GM12891 (cell line): ENCODE data around the gene SMO.

Experiments
- POLR2A ChIP-seq: IDR thresholded peaks from 2 replicates; pipeline ENCODE4 v1.6.1; 2011; ENCODE audit warnings: low read depth, low read length, control low read depth
- POLR2AphosphoS5 ChIP-seq: IDR thresholded peaks from 2 replicates; pipeline ENCODE4 v1.6.1; 2011; ENCODE audit warnings: low read depth, low read length, control low read depth
- POU2F2 ChIP-seq: IDR thresholded peaks from 2 replicates; pipeline ENCODE4 v1.6.1; 2011; ENCODE audit warnings: low read depth, mild to moderate bottlenecking, control low read depth, low read length, moderate library complexity
- SPI1 ChIP-seq: IDR thresholded peaks from 2 replicates; pipeline ENCODE4 v1.6.1; 2011; ENCODE audit warnings: low read depth, low read length, control low read depth
- TAF1 ChIP-seq: IDR thresholded peaks from 2 replicates; pipeline ENCODE4 v1.6.1; 2011; ENCODE audit warnings: low read depth, low read length, control low read depth

DNA sequence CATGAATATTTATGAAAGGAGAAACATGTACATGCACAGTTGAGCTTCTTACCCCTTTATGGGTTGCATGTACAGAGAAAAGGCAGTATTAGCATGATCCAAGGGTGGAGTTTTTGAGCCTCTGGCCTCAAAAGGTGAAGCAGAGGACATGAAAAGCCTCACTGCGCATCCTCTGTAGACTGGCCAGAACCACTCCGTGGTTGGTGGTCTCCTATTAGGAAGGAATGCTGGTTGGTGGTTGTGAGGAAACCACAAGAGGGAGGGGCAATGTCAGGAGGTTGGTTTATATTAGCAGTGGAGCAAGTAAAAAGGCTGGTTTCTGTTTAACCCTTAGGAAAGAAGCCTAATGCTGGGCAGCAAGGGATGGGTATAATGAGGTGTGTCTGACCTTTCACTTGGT lies 73.9 kb downstream of the SMO start:
- no peak for TF ChIP-seq POLR2AphosphoS5
- TF ChIP-seq SPI1 = no peak
- TF ChIP-seq TAF1 = no peak
- no peak for TF ChIP-seq POU2F2
- TF ChIP-seq POLR2A = no peak
